ENCODE measurements around the gene ABCC5. TPM values are rescaled to one million over a fixed set of nuclear protein-coding genes. Genes with fewer than 3 reads are reported as not detected.

The ABCC5 gene
- total RNA-seq, 2 experiments from 2014 or later, result 19.0 to 19.2 TPM

GRCh38 chr3:183924956-183925355 lies 92.7 kb downstream of the ABCC5 start:
- Mint-ChIP-seq H3K36me3 (ENCODE audit: low read depth) (peaks cover 1% of the 10 kb centered on the region), H3K4me1 (no peaks in the 10 kb centered on the region), H3K4me3 (no peak overlapping the region), H3K9me3 (no peaks in the 10 kb centered on the region), H3K27ac (no peak overlapping the region), H3K27me3 (no peaks in the 10 kb centered on the region)
- POLR2A ChIA-PET, result no interaction called here
- DNase-seq, result no peak
- CTCF ChIA-PET, result no interaction called here

- H3K27ac Mint-ChIP-seq, result no peak overlapping the region
These were observed 93.1 kb downstream of the ABCC5 start for GRCh38 chr3:183924543-183924942.

GRCh38 chr3:183922421-183922820 lies 95.3 kb downstream of the ABCC5 start:
- CTCF ChIA-PET, result no interaction called here
- POLR2A ChIA-PET, result no interaction called here
- H3K36me3 Mint-ChIP-seq (ENCODE audit: low read depth), result peaks cover 1% of the 10 kb centered on the region
- no peak for DNase-seq
- H3K9me3 Mint-ChIP-seq, result no peaks in the 10 kb centered on the region
- no peaks in the 10 kb centered on the region for H3K4me1 Mint-ChIP-seq
- no peak overlapping the region for H3K27ac Mint-ChIP-seq
- no peak overlapping the region for H3K4me3 Mint-ChIP-seq
- no peaks in the 10 kb centered on the region for H3K27me3 Mint-ChIP-seq

More at GRCh38 chr3:183924543-183924942, 93.1 kb downstream of the ABCC5 start:
- POLR2A ChIA-PET, result no interaction called here
- CTCF ChIA-PET, result no interaction called here
- no peak for DNase-seq
- no peaks in the 10 kb centered on the region for H3K27me3 Mint-ChIP-seq
- no peak overlapping the region for H3K4me3 Mint-ChIP-seq
- H3K36me3 Mint-ChIP-seq (ENCODE audit: low read depth), result peaks cover 1% of the 10 kb centered on the region
- no peaks in the 10 kb centered on the region for H3K9me3 Mint-ChIP-seq
- no peaks in the 10 kb centered on the region for H3K4me1 Mint-ChIP-seq

GRCh38 chr3:183921096-183921495 lies 96.6 kb downstream of the ABCC5 start:
- peaks cover 1% of the 10 kb centered on the region for H3K36me3 Mint-ChIP-seq (ENCODE audit: low read depth)
- CTCF ChIA-PET, result interaction anchor here (0.8 to 2.2 kb wide), 3 partner anchors 18 to 24 kb away, joined by 3 to 9 read pairs (median 4); no protein-coding TSS in a partner anchor
- no peak overlapping the region for H3K4me3 Mint-ChIP-seq
- DNase-seq, result no peak
- POLR2A ChIA-PET, result no interaction called here
- H3K4me1 Mint-ChIP-seq, result no peaks in the 10 kb centered on the region
- H3K27me3 Mint-ChIP-seq, result no peaks in the 10 kb centered on the region
- no peaks in the 10 kb centered on the region for H3K9me3 Mint-ChIP-seq
- no peak overlapping the region for H3K27ac Mint-ChIP-seq

GRCh38 chr3:183920416-183920815 lies 97.3 kb downstream of the ABCC5 start:
- Mint-ChIP-seq H3K27me3 (no peaks in the 10 kb centered on the region), H3K27ac (no peak overlapping the region), H3K4me3 (no peak overlapping the region), H3K4me1 (no peaks in the 10 kb centered on the region), H3K9me3 (no peaks in the 10 kb centered on the region), H3K36me3 (ENCODE audit: low read depth) (peaks cover 1% of the 10 kb centered on the region)
- ChIA-PET POLR2A (no interaction called here), CTCF (interaction anchor here (0.8 to 2.2 kb wide), 3 partner anchors 19 to 23 kb away, joined by 3 to 9 read pairs (median 4); no protein-coding TSS in a partner anchor)
- no peak for DNase-seq

GRCh38 chr3:183918178-183918577 lies 99.5 kb downstream of the ABCC5 start:
- H3K4me1 Mint-ChIP-seq, result no peaks in the 10 kb centered on the region
- H3K27me3 Mint-ChIP-seq, result no peaks in the 10 kb centered on the region
- POLR2A ChIA-PET, result no interaction called here
- H3K9me3 Mint-ChIP-seq, result no peaks in the 10 kb centered on the region
- no peaks in the 10 kb centered on the region for H3K36me3 Mint-ChIP-seq (ENCODE audit: low read depth)
- H3K4me3 Mint-ChIP-seq, result no peak overlapping the region
- CTCF ChIA-PET, result interaction anchor here (0.7 to 1.5 kb wide), 5 partner anchors 16 to 331 kb away, joined by 3 to 9 read pairs (median 3); partner anchors contain the start of genes EEF1AKMT4 and PARL
- no peak overlapping the region for H3K27ac Mint-ChIP-seq
- DNase-seq, result no peak

- Mint-ChIP-seq H3K27me3 (no peaks in the 10 kb centered on the region), H3K4me3 (no peak overlapping the region), H3K4me1 (no peaks in the 10 kb centered on the region), H3K27ac (no peak overlapping the region), H3K9me3 (no peaks in the 10 kb centered on the region), H3K36me3 (ENCODE audit: low read depth) (no peaks in the 10 kb centered on the region)
- ChIA-PET CTCF (interaction anchor here (1.1 to 1.3 kb wide), 3 partner anchors 17 to 33 kb away, joined by 3 to 9 read pairs (median 4); partner anchors contain the start of gene PARL), POLR2A (no interaction called here)
- DNase-seq, result no peak
These were observed 99.9 kb downstream of the ABCC5 start for GRCh38 chr3:183917776-183918175.

GRCh38 chr3:183914856-183915255 lies 102.8 kb downstream of the ABCC5 start:
- ChIA-PET POLR2A (no interaction called here), CTCF (interaction anchor here (0.6 kb wide), 1 partner anchor 270 kb away, joined by 4 read pairs; no protein-coding TSS in a partner anchor)
- no peak overlapping the region for H3K27ac Mint-ChIP-seq
- H3K9me3 Mint-ChIP-seq, result no peaks in the 10 kb centered on the region
- no peaks in the 10 kb centered on the region for H3K27me3 Mint-ChIP-seq
- H3K4me3 Mint-ChIP-seq, result no peak overlapping the region
- no peaks in the 10 kb centered on the region for H3K4me1 Mint-ChIP-seq
- no peaks in the 10 kb centered on the region for H3K36me3 Mint-ChIP-seq (ENCODE audit: low read depth)
- no peak for DNase-seq

GRCh38 chr3:183913580-183913920 lies 104.1 kb downstream of the ABCC5 start:
- Mint-ChIP-seq H3K27me3 (no peaks in the 10 kb centered on the region), H3K4me3 (no peak overlapping the region), H3K27ac (no peak overlapping the region), H3K9me3 (no peaks in the 10 kb centered on the region), H3K4me1 (no peaks in the 10 kb centered on the region), H3K36me3 (ENCODE audit: low read depth) (no peaks in the 10 kb centered on the region)
- ChIA-PET POLR2A (no interaction called here), CTCF (interaction anchor here (1.5 kb wide), 1 partner anchor 29 kb away, joined by 3 read pairs; the partner anchor contains the start of gene PARL)
- no peak for DNase-seq

- POLR2A ChIA-PET, result no interaction called here
- Mint-ChIP-seq H3K27me3 (no peaks in the 10 kb centered on the region), H3K36me3 (ENCODE audit: low read depth) (no peaks in the 10 kb centered on the region), H3K4me1 (no peaks in the 10 kb centered on the region), H3K9me3 (no peaks in the 10 kb centered on the region), H3K27ac (no peak overlapping the region), H3K4me3 (no peak overlapping the region)
- CTCF ChIA-PET, result interaction anchor here (1.5 kb wide), 1 partner anchor 28 kb away, joined by 3 read pairs; the partner anchor contains the start of gene PARL
- DNase-seq, result no peak
These were observed 104.6 kb downstream of the ABCC5 start for GRCh38 chr3:183912895-183913579.

- no peak overlapping the region for H3K4me3 Mint-ChIP-seq
- DNase-seq, result no peak
- POLR2A ChIA-PET, result no interaction called here
- H3K9me3 Mint-ChIP-seq, result no peaks in the 10 kb centered on the region
- H3K27ac Mint-ChIP-seq, result no peak overlapping the region
- no peaks in the 10 kb centered on the region for H3K27me3 Mint-ChIP-seq
- no peaks in the 10 kb centered on the region for H3K4me1 Mint-ChIP-seq
- no peaks in the 10 kb centered on the region for H3K36me3 Mint-ChIP-seq (ENCODE audit: low read depth)
- CTCF ChIA-PET, result no interaction called here
These were observed 105.7 kb downstream of the ABCC5 start for GRCh38 chr3:183911763-183912506.

GRCh38 chr3:183911087-183911486 lies 106.6 kb downstream of the ABCC5 start:
- CTCF ChIA-PET, result interaction anchor here (1.2 kb wide), 1 partner anchor 21 kb away, joined by 3 read pairs; no protein-coding TSS in a partner anchor
- no peaks in the 10 kb centered on the region for H3K27me3 Mint-ChIP-seq

GRCh38 chr3:183909030-183909600 lies 108.6 kb downstream of the ABCC5 start:
- no peak overlapping the region for H3K4me3 Mint-ChIP-seq
- no peaks in the 10 kb centered on the region for H3K36me3 Mint-ChIP-seq (ENCODE audit: low read depth)
- ChIA-PET POLR2A (no interaction called here), CTCF (interaction anchor here (0.5 kb wide), 1 partner anchor 282 kb away, joined by 3 read pairs; no protein-coding TSS in a partner anchor)
- no peaks in the 10 kb centered on the region for H3K9me3 Mint-ChIP-seq
- DNase-seq, result no peak
- H3K27me3 Mint-ChIP-seq, result no peaks in the 10 kb centered on the region
- no peaks in the 10 kb centered on the region for H3K4me1 Mint-ChIP-seq
- H3K27ac Mint-ChIP-seq, result no peak overlapping the region

More at GRCh38 chr3:183911087-183911486, 106.6 kb downstream of the ABCC5 start:
- Mint-ChIP-seq H3K27ac (no peak overlapping the region), H3K4me1 (no peaks in the 10 kb centered on the region), H3K4me3 (no peak overlapping the region), H3K9me3 (no peaks in the 10 kb centered on the region), H3K36me3 (ENCODE audit: low read depth) (no peaks in the 10 kb centered on the region)
- POLR2A ChIA-PET, result no interaction called here
- no peak for DNase-seq

All from activated CD4-positive, alpha-beta T cell treated with anti-CD3 and anti-CD28 coated beads, Interleukin-2, amount 10 ng/mL, durations not matched to agents 7 days and 5 days (primary cell).